ENCODE measurements around the gene TET2.

TET2 gene

DNA sequence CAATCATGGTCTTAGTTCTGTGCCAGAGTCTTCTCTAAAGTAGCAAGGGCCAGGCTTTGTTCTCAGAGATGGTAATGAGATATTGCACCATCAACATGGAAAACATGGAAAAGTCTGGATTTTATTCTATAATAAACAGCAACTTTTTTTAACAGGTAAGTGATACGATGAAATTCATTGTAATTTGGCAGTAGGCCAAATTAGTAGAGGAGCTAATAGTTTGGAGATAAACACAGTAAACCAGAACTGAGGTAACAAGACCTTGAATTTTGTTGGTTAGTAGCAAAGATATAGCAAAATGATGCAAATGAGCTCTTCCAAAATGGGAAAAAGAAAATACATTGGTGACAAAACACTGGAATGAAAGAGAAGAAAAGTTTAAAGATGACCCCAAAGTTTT lies 126.6 kb downstream of the TET2 start:
- Histone ChIP-seq H3K36me3 (ENCODE audit: control insufficient read depth, insufficient read depth, low read length) (peaks cover 29% of the 10 kb centered on the region), H3K9me3 (ENCODE audit: control insufficient read depth, low read length) (no peaks in the 10 kb centered on the region), H3K27ac (ENCODE audit: low read depth, low read length, severe bottlenecking) (no peak overlapping the region), H3K4me1 (ENCODE audit: control insufficient read depth, insufficient read depth, low read length, poor library complexity, severe bottlenecking) (no peaks in the 10 kb centered on the region), H3K4me3 (ENCODE audit: extremely low read depth, insufficient read depth, low read length, poor library complexity, severe bottlenecking) (no peak overlapping the region)
- WGBS, 2 experiments (ENCODE audit: insufficient coverage in 2 of 2): 100% methylated on average over 1 of the region's 1 CpG

DNA sequence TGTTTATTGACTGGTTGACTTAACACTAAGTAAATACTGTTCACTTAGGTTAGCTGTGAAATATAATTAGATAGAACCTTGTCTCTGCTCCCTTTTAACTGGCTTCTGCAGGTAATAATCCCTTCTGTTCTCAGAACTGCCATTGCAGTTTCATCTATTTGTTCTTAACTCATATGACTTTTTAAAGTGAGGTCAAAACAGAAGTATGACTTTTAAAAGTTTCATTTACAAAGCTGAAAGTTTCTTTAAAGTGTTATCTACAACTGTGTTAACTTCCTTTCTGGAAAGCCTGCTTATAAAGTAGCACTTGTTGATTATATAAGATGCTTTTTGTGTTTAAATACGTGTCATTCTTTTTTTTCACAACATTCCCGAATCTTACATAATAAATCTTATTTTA lies 127.4 kb downstream of the TET2 start:
- Histone ChIP-seq H3K36me3 (ENCODE audit: control insufficient read depth, insufficient read depth, low read length) (peaks cover 29% of the 10 kb centered on the region), H3K27ac (ENCODE audit: low read depth, low read length, severe bottlenecking) (no peak overlapping the region), H3K9me3 (ENCODE audit: control insufficient read depth, low read length) (no peaks in the 10 kb centered on the region), H3K4me1 (ENCODE audit: control insufficient read depth, insufficient read depth, low read length, poor library complexity, severe bottlenecking) (no peaks in the 10 kb centered on the region), H3K4me3 (ENCODE audit: extremely low read depth, insufficient read depth, low read length, poor library complexity, severe bottlenecking) (no peak overlapping the region)
- no CpG with 5 or more reads among the region's 2 CpGs for WGBS, 2 experiments (ENCODE audit: insufficient coverage in 2 of 2)

DNA sequence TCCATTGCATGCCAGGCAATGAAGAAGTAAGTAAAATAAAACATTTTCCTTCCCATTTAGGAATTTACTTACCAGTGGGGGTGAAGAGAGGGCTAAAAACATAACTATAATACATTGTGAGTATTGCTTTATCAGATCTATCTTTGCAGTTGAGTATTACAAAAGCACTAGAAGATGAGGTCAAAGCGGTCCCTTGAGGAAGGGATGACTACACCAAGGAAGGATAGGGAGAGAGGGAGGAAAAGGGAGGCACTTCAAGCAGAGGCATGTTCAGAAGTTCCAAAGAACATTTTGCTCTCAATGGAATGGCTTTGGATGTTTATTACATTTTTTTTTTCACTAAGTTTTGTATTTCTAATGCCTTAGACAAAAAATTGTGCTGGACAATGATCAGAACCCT lies 127.8 kb downstream of the TET2 start:
- Histone ChIP-seq H3K4me3 (ENCODE audit: extremely low read depth, insufficient read depth, low read length, poor library complexity, severe bottlenecking) (no peak overlapping the region), H3K27ac (ENCODE audit: low read depth, low read length, severe bottlenecking) (no peak overlapping the region), H3K9me3 (ENCODE audit: control insufficient read depth, low read length) (no peaks in the 10 kb centered on the region), H3K36me3 (ENCODE audit: control insufficient read depth, insufficient read depth, low read length) (peaks cover 29% of the 10 kb centered on the region), H3K4me1 (ENCODE audit: control insufficient read depth, insufficient read depth, low read length, poor library complexity, severe bottlenecking) (no peaks in the 10 kb centered on the region)
- 100% methylated on average over 1 of the region's 1 CpG for WGBS, 2 experiments (ENCODE audit: insufficient coverage in 2 of 2)

- H3K9me3 ChIP-seq (ENCODE audit: control insufficient read depth, low read length): no peaks in the 10 kb centered on the region
- H3K4me1 ChIP-seq (ENCODE audit: control insufficient read depth, insufficient read depth, low read length, poor library complexity, severe bottlenecking): no peaks in the 10 kb centered on the region
- no peak overlapping the region for H3K4me3 ChIP-seq (ENCODE audit: extremely low read depth, insufficient read depth, low read length, poor library complexity, severe bottlenecking)
- WGBS, 2 experiments (ENCODE audit: insufficient coverage in 2 of 2): 95 to 100% methylated on average over 3 to 4 of the region's 9 CpGs
- H3K27ac ChIP-seq (ENCODE audit: low read depth, low read length, severe bottlenecking): no peak overlapping the region
- peaks cover 29% of the 10 kb centered on the region for H3K36me3 ChIP-seq (ENCODE audit: control insufficient read depth, insufficient read depth, low read length)
These were observed 129.9 kb downstream of the TET2 start for GRCh38 chr4:105276361-105277104.

GRCh38 chr4:105277702-105278101 lies 131.0 kb downstream of the TET2 start:
- H3K4me3 ChIP-seq (ENCODE audit: extremely low read depth, insufficient read depth, low read length, poor library complexity, severe bottlenecking): no peak overlapping the region
- H3K27ac ChIP-seq (ENCODE audit: low read depth, low read length, severe bottlenecking): no peak overlapping the region
- 91 to 92% methylated on average over 1 of the region's 1 CpG for WGBS, 2 experiments (ENCODE audit: insufficient coverage in 2 of 2)
- peaks cover 27% of the 10 kb centered on the region for H3K36me3 ChIP-seq (ENCODE audit: control insufficient read depth, insufficient read depth, low read length)
- H3K9me3 ChIP-seq (ENCODE audit: control insufficient read depth, low read length): no peaks in the 10 kb centered on the region
- H3K4me1 ChIP-seq (ENCODE audit: control insufficient read depth, insufficient read depth, low read length, poor library complexity, severe bottlenecking): no peaks in the 10 kb centered on the region

DNA sequence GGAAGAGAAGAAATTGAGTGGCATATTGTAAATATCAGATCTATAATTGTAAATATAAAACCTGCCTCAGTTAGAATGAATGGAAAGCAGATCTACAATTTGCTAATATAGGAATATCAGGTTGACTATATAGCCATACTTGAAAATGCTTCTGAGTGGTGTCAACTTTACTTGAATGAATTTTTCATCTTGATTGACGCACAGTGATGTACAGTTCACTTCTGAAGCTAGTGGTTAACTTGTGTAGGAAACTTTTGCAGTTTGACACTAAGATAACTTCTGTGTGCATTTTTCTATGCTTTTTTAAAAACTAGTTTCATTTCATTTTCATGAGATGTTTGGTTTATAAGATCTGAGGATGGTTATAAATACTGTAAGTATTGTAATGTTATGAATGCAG lies 132.6 kb downstream of the TET2 start:
- no peak overlapping the region for H3K27ac ChIP-seq (ENCODE audit: low read depth, low read length, severe bottlenecking)

GRCh38 chr4:105280338-105281123 lies 133.9 kb downstream of the TET2 start:
- Histone ChIP-seq H3K36me3 (ENCODE audit: control insufficient read depth, insufficient read depth, low read length) (peaks cover 12% of the 10 kb centered on the region), H3K4me1 (ENCODE audit: control insufficient read depth, insufficient read depth, low read length, poor library complexity, severe bottlenecking) (no peaks in the 10 kb centered on the region), H3K4me3 (ENCODE audit: extremely low read depth, insufficient read depth, low read length, poor library complexity, severe bottlenecking) (no peak overlapping the region), H3K27ac (ENCODE audit: low read depth, low read length, severe bottlenecking) (no peak overlapping the region), H3K9me3 (ENCODE audit: control insufficient read depth, low read length) (no peaks in the 10 kb centered on the region)
- 44 to 67% methylated on average over 1 of the region's 1 CpG for WGBS, 2 experiments (ENCODE audit: insufficient coverage in 2 of 2)

More for the DNA sequence above, 132.6 kb downstream of the TET2 start:
- Histone ChIP-seq H3K4me3 (ENCODE audit: extremely low read depth, insufficient read depth, low read length, poor library complexity, severe bottlenecking) (no peak overlapping the region), H3K9me3 (ENCODE audit: control insufficient read depth, low read length) (no peaks in the 10 kb centered on the region), H3K4me1 (ENCODE audit: control insufficient read depth, insufficient read depth, low read length, poor library complexity, severe bottlenecking) (no peaks in the 10 kb centered on the region), H3K36me3 (ENCODE audit: control insufficient read depth, insufficient read depth, low read length) (peaks cover 21% of the 10 kb centered on the region)
- WGBS, 2 experiments (ENCODE audit: insufficient coverage in 2 of 2): 86% methylated on average over 1 of the region's 1 CpG; no CpG with 5 or more reads in 1 of the 2 experiments

- no peaks in the 10 kb centered on the region for H3K4me1 ChIP-seq (ENCODE audit: control insufficient read depth, insufficient read depth, low read length, poor library complexity, severe bottlenecking)
- H3K27ac ChIP-seq (ENCODE audit: low read depth, low read length, severe bottlenecking): no peak overlapping the region
- no peaks in the 10 kb centered on the region for H3K9me3 ChIP-seq (ENCODE audit: control insufficient read depth, low read length)
- WGBS, 2 experiments (ENCODE audit: insufficient coverage in 2 of 2): 85 to 96% methylated on average over 1 to 4 of the region's 5 CpGs
- H3K4me3 ChIP-seq (ENCODE audit: extremely low read depth, insufficient read depth, low read length, poor library complexity, severe bottlenecking): no peak overlapping the region
- peaks cover 7% of the 10 kb centered on the region for H3K36me3 ChIP-seq (ENCODE audit: control insufficient read depth, insufficient read depth, low read length)
These were observed 134.4 kb downstream of the TET2 start for GRCh38 chr4:105281124-105281415.

- Histone ChIP-seq H3K4me1 (ENCODE audit: control insufficient read depth, insufficient read depth, low read length, poor library complexity, severe bottlenecking) (no peaks in the 10 kb centered on the region), H3K27ac (ENCODE audit: low read depth, low read length, severe bottlenecking) (no peak overlapping the region), H3K9me3 (ENCODE audit: control insufficient read depth, low read length) (no peaks in the 10 kb centered on the region), H3K36me3 (ENCODE audit: control insufficient read depth, insufficient read depth, low read length) (no peaks in the 10 kb centered on the region), H3K4me3 (ENCODE audit: extremely low read depth, insufficient read depth, low read length, poor library complexity, severe bottlenecking) (no peak overlapping the region)
- WGBS, 2 experiments (ENCODE audit: insufficient coverage in 2 of 2): no CpG with 5 or more reads among the region's 3 CpGs
These were observed 135.8 kb downstream of the TET2 start for GRCh38 chr4:105282489-105282888.

GRCh38 chr4:105283501-105283900 lies 136.8 kb downstream of the TET2 start:
- H3K9me3 ChIP-seq (ENCODE audit: control insufficient read depth, low read length): no peaks in the 10 kb centered on the region
- H3K4me1 ChIP-seq (ENCODE audit: control insufficient read depth, insufficient read depth, low read length, poor library complexity, severe bottlenecking): no peaks in the 10 kb centered on the region
- no CpG with 5 or more reads among the region's 1 CpG for WGBS, 2 experiments (ENCODE audit: insufficient coverage in 2 of 2)

GRCh38 chr4:105288121-105288520 lies 141.4 kb downstream of the TET2 start:
- no peak overlapping the region for H3K4me3 ChIP-seq (ENCODE audit: extremely low read depth, insufficient read depth, low read length, poor library complexity, severe bottlenecking)
- H3K27ac ChIP-seq (ENCODE audit: low read depth, low read length, severe bottlenecking): no peak overlapping the region
- H3K9me3 ChIP-seq (ENCODE audit: control insufficient read depth, low read length): no peaks in the 10 kb centered on the region
- no peaks in the 10 kb centered on the region for H3K4me1 ChIP-seq (ENCODE audit: control insufficient read depth, insufficient read depth, low read length, poor library complexity, severe bottlenecking)
- H3K36me3 ChIP-seq (ENCODE audit: control insufficient read depth, insufficient read depth, low read length): no peaks in the 10 kb centered on the region
- WGBS, 2 experiments (ENCODE audit: insufficient coverage in 2 of 2): 88 to 95% methylated on average over 2 of the region's 2 CpGs

More at GRCh38 chr4:105283501-105283900, 136.8 kb downstream of the TET2 start:
- H3K36me3 ChIP-seq (ENCODE audit: control insufficient read depth, insufficient read depth, low read length): no peaks in the 10 kb centered on the region
- no peak overlapping the region for H3K4me3 ChIP-seq (ENCODE audit: extremely low read depth, insufficient read depth, low read length, poor library complexity, severe bottlenecking)
- no peak overlapping the region for H3K27ac ChIP-seq (ENCODE audit: low read depth, low read length, severe bottlenecking)

Data from mesodermal cell (in vitro differentiated cells).